GM12878 (cell line): ENCODE measurements around the gene SNRNP25. TPM values are rescaled to one million over a fixed set of nuclear protein-coding genes. Genes with fewer than 3 reads are reported as not detected.

ENCODE experiments used
- BHLHE40 ChIP-seq, 2 experiments: fragments of 450-650 bp in 1 of 2; IDR thresholded peaks; 2 replicates each; pipeline ENCODE4 v1.6.1; 2011 to 2017; ENCODE audit warnings: low read depth in 2 of 2, borderline replicate concordance in 1 of 2, improper control_type of control experiment in 1 of 2, low read length in 1 of 2, mild to moderate bottlenecking in 1 of 2
- CBX5 ChIP-seq: sonication (generic); IDR thresholded peaks from 2 replicates; pipeline ENCODE4 v1.6.1; 2016; ENCODE audit warnings: low read depth, moderate library complexity, mild to moderate bottlenecking, inconsistent platforms
- GABPA ChIP-seq: IDR thresholded peaks from 2 replicates; pipeline ENCODE4 v1.6.1; 2014; ENCODE audit warnings: antibody characterized with exemption, low read depth, mild to moderate bottlenecking, inconsistent platforms
- IKZF1 ChIP-seq: fragments of 450-650 bp; conservative IDR thresholded peaks from 2 replicates; pipeline ENCODE4 v1.6.1; 2017; ENCODE audit warnings: antibody characterized with exemption, mild to moderate bottlenecking
- IRF4 ChIP-seq: IDR thresholded peaks from 2 replicates; pipeline ENCODE4 v1.6.1; 2011; ENCODE audit warnings: low read depth, low read length
- MYB ChIP-seq: fragments of 150-350 bp; IDR thresholded peaks from 2 replicates; pipeline ENCODE4 v1.6.1; 2014; ENCODE audit warnings: mild to moderate bottlenecking, low read depth, low read length, borderline replicate concordance
- NBN ChIP-seq: fragments of 450-650 bp; IDR thresholded peaks from 2 replicates; pipeline ENCODE4 v1.6.1; 2016
- PAX5 ChIP-seq: IDR thresholded peaks from 2 replicates; pipeline ENCODE4 v1.6.1; 2011; ENCODE audit warnings: low read depth, low read length, borderline replicate concordance
- POU2F2 ChIP-seq: IDR thresholded peaks from 3 replicates; pipeline ENCODE4 v1.6.1; 2011; ENCODE audit warnings: low read depth, mild to moderate bottlenecking, low read length, borderline replicate concordance
- RAD21 ChIP-seq: IDR thresholded peaks from 2 replicates; pipeline ENCODE4 v1.6.1; 2011; ENCODE audit warnings: mild to moderate bottlenecking, low read depth, low read length, moderate library complexity; ENCODE audit not compliant: insufficient read depth
- RB1 ChIP-seq: fragments of 450-650 bp; formaldehyde crosslinking; IDR thresholded peaks from 2 replicates; pipeline ENCODE4 v1.6.1; 2017; ENCODE audit warnings: mild to moderate bottlenecking, borderline replicate concordance
- SIX5 ChIP-seq: IDR thresholded peaks from 2 replicates; pipeline ENCODE4 v1.6.1; 2011; ENCODE audit warnings: mild to moderate bottlenecking, low read depth, low read length, moderate library complexity; ENCODE audit not compliant: severe bottlenecking
- SMARCA5 ChIP-seq: fragments of 450-650 bp; IDR thresholded peaks from 2 replicates; pipeline ENCODE4 v1.6.1; 2017; ENCODE audit warnings: mild to moderate bottlenecking
- SMC3 ChIP-seq: IDR thresholded peaks from 2 replicates; pipeline ENCODE4 v1.6.1; 2011; ENCODE audit warnings: low read length, improper control_type of control experiment, borderline replicate concordance
- SPI1 ChIP-seq: IDR thresholded peaks from 2 replicates; pipeline ENCODE4 v1.6.1; 2011; ENCODE audit warnings: low read depth, mild to moderate bottlenecking, low read length, moderate library complexity, borderline replicate concordance; ENCODE audit not compliant: insufficient read depth
- YY1 ChIP-seq: IDR thresholded peaks from 2 replicates; pipeline ENCODE4 v1.6.1; 2011; ENCODE audit warnings: low read depth, mild to moderate bottlenecking, low read length
- polyA plus RNA-seq, 11 experiments: library from polyadenylated mRNA; depleted of rRNA in 4 of 11; unstranded in 6 of 11; stranded (reverse) in 5 of 11; fragments of >200 nt; fragmentation: Nextera tagmentation in 4 of 11; fragmentation: Illumina TruSeq in 1 of 11; extraction: Ambion mirVana in 4 of 11; extraction: Trizol in 1 of 11; gene quantifications; 1 replicate in 1 of 11; 2 replicates in 10 of 11; pipeline versions ENCODE4 v1.2.1 to v1.2.3, GENCODE V29; 2011 to 2016; ENCODE audit warnings: inconsistent platforms in 2 of 11, missing spikeins in 2 of 11, low read depth in 1 of 11
- total RNA-seq, 4 experiments: library from RNA; depleted of rRNA in 3 of 4; stranded (reverse); fragments of >200 nt in 3 of 4; fragmentation: Illumina TruSeq in 1 of 4; extraction: Trizol in 1 of 4; gene quantifications; 2 replicates each; pipeline versions ENCODE4 v1.2.1 to v1.2.3, GENCODE V29; 2013 to 2021
- TF ChIP-seq, protein P1 (sequence below): fragments of 450-650 bp; formaldehyde crosslinking; IDR thresholded peaks from 2 replicates; pipeline ENCODE4 v1.4.0; 2020; ENCODE audit warnings: mild to moderate bottlenecking, moderate library complexity
- TF ChIP-seq, protein P2 (sequence below): fragments of 450-650 bp; formaldehyde crosslinking; IDR thresholded peaks from 2 replicates; pipeline ENCODE4 v1.4.0; 2022; ENCODE audit warnings: mild to moderate bottlenecking, moderate library complexity
- TF ChIP-seq, protein P3 (sequence below): fragments of 450-650 bp; IDR thresholded peaks from 2 replicates; pipeline ENCODE4 v1.6.1; 2018; ENCODE audit warnings: mild to moderate bottlenecking, low read depth, moderate library complexity; ENCODE audit not compliant: partially characterized antibody

Gene SNRNP25
- total and polyA plus RNA-seq, 10 of the 15 experiments (the other 5 are each of a cell fraction or from before 2014, with no cell fraction given) = 40.9 to 138 (median 67.2) TPM

DNA sequence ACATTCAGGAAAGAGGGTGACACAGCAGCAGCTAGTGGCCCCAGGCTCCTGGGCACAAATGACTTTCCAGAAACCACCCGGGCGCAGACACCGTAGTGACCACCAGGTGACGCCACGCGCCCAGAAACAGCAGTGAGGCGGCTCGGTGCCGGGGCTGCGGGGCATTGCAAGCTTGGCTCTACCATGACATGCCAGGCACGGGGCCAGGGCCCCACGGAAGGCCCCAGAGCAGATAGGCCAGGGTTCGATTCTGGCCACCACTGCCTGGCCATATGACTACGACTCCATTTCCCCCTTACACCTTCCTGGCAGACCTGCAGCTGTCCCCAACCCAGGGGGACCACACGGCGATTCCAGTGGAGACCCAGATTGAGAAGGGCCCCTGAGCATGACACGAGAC lies 12.1 kb downstream of the SNRNP25 start (continued):
- 0 out of 2 replicates have a peak, but pooled peaks have one; percentile 58 for TF ChIP-seq IRF4
- no peak for TF ChIP-seq SPI1
- no peak for TF ChIP-seq MYB
- TF ChIP-seq SIX5 = no peak
- TF ChIP-seq, protein P1, sequence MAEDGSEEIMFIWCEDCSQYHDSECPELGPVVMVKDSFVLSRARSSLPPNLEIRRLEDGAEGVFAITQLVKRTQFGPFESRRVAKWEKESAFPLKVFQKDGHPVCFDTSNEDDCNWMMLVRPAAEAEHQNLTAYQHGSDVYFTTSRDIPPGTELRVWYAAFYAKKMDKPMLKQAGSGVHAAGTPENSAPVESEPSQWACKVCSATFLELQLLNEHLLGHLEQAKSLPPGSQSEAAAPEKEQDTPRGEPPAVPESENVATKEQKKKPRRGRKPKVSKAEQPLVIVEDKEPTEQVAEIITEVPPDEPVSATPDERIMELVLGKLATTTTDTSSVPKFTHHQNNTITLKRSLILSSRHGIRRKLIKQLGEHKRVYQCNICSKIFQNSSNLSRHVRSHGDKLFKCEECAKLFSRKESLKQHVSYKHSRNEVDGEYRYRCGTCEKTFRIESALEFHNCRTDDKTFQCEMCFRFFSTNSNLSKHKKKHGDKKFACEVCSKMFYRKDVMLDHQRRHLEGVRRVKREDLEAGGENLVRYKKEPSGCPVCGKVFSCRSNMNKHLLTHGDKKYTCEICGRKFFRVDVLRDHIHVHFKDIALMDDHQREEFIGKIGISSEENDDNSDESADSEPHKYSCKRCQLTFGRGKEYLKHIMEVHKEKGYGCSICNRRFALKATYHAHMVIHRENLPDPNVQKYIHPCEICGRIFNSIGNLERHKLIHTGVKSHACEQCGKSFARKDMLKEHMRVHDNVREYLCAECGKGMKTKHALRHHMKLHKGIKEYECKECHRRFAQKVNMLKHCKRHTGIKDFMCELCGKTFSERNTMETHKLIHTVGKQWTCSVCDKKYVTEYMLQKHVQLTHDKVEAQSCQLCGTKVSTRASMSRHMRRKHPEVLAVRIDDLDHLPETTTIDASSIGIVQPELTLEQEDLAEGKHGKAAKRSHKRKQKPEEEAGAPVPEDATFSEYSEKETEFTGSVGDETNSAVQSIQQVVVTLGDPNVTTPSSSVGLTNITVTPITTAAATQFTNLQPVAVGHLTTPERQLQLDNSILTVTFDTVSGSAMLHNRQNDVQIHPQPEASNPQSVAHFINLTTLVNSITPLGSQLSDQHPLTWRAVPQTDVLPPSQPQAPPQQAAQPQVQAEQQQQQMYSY (CRISPR knock-in tag) = no peak
- peak; percentile 61; the same call in 1 of the 3 replicates for TF ChIP-seq POU2F2
- peak; percentile 77; the same call in 1 of the 2 replicates for TF ChIP-seq SMARCA5
- peak; percentile 32 to 52; a peak in 2 of 4 replicates for TF ChIP-seq BHLHE40 (IDR thresholded peaks at IDR 0.05; ENCODE audit: borderline replicate concordance in 1 of 2, low read depth in 2 of 2, low read length in 1 of 2)
- TF ChIP-seq SMC3 = peak; percentile 98
- peak; percentile 70; the same call in 1 of the 2 replicates for TF ChIP-seq PAX5
- TF ChIP-seq RAD21 = peak; percentile 95
- peak; percentile 33; the same call in 1 of the 2 replicates for TF ChIP-seq IKZF1
- TF ChIP-seq GABPA = no peak
- TF ChIP-seq CBX5 = no peak
- TF ChIP-seq NBN = peak; percentile 50; the same call in 1 of the 2 replicates
- TF ChIP-seq RB1 = peak; percentile 85; the same call in 1 of the 2 replicates
- TF ChIP-seq, protein P2, sequence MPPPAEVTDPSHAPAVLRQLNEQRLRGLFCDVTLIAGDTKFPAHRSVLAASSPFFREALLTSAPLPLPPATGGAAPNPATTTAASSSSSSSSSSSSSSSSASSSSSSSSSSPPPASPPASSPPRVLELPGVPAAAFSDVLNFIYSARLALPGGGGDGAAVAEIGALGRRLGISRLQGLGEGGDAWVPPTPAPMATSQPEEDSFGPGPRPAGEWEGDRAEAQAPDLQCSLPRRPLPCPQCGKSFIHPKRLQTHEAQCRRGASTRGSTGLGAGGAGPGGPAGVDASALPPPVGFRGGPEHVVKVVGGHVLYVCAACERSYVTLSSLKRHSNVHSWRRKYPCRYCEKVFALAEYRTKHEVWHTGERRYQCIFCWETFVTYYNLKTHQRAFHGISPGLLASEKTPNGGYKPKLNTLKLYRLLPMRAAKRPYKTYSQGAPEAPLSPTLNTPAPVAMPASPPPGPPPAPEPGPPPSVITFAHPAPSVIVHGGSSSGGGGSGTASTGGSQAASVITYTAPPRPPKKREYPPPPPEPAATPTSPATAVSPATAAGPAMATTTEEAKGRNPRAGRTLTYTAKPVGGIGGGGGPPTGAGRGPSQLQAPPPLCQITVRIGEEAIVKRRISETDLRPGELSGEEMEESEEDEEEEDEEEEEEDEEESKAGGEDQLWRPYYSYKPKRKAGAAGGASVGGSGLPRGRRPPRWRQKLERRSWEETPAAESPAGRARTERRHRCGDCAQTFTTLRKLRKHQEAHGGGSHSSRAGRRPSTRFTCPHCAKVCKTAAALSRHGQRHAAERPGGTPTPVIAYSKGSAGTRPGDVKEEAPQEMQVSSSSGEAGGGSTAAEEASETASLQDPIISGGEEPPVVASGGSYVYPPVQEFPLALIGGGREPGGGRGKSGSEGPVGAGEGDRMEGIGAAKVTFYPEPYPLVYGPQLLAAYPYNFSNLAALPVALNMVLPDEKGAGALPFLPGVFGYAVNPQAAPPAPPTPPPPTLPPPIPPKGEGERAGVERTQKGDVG (CRISPR knock-in tag) = no peak
- peak; percentile 78 for TF ChIP-seq YY1
- TF ChIP-seq, protein P3, sequence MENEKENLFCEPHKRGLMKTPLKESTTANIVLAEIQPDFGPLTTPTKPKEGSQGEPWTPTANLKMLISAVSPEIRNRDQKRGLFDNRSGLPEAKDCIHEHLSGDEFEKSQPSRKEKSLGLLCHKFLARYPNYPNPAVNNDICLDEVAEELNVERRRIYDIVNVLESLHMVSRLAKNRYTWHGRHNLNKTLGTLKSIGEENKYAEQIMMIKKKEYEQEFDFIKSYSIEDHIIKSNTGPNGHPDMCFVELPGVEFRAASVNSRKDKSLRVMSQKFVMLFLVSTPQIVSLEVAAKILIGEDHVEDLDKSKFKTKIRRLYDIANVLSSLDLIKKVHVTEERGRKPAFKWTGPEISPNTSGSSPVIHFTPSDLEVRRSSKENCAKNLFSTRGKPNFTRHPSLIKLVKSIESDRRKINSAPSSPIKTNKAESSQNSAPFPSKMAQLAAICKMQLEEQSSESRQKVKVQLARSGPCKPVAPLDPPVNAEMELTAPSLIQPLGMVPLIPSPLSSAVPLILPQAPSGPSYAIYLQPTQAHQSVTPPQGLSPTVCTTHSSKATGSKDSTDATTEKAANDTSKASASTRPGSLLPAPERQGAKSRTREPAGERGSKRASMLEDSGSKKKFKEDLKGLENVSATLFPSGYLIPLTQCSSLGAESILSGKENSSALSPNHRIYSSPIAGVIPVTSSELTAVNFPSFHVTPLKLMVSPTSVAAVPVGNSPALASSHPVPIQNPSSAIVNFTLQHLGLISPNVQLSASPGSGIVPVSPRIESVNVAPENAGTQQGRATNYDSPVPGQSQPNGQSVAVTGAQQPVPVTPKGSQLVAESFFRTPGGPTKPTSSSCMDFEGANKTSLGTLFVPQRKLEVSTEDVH = no peak
